DMS53 treated with DMSO at 0.1 percent for 48 hours (cell line): ENCODE results near the gene SNX6.
"Not testable (repeated sequence)": the region's sequence is repeated elsewhere in the genome, so short reads cannot be mapped to it uniquely, and the experiment has no call there.

Source experiments
- DNase-seq: peaks from one replicate; lab custom pipeline; 2025; ENCODE audit not compliant: unreplicated experiment; lab: John Stamatoyannopoulos, UW

The SNX6 gene

GRCh38 chr14:34629657-34630529 is at the start of gene SNX6:
TSS of gene SNX6 (minus strand) at chr14:34630148. CDS start at chr14:34630116, 32 bp downstream.
- DNase-seq, result peak; percentile 27

GRCh38 chr14:34678735-34679134 is 48.8 kb upstream of the SNX6 start:
- DNase-seq, result no peak

GRCh38 chr14:34678306-34678705 is 48.4 kb upstream of the SNX6 start:
- DNase-seq, result no peak

GRCh38 chr14:34676516-34677211 is 46.7 kb upstream of the SNX6 start:
- peak; percentile 41 for DNase-seq

GRCh38 chr14:34673702-34674101 is 43.8 kb upstream of the SNX6 start:
- DNase-seq, result no peak

GRCh38 chr14:34671716-34672115 is 41.8 kb upstream of the SNX6 start:
- no peak for DNase-seq

- no peak for DNase-seq
Measured at GRCh38 chr14:34668111-34668510, 38.2 kb upstream of the SNX6 start.

GRCh38 chr14:34667007-34667406 is 37.1 kb upstream of the SNX6 start:
- DNase-seq, result no peak

- no peak for DNase-seq
Measured at GRCh38 chr14:34665785-34666435, 36.0 kb upstream of the SNX6 start.

- no peak for DNase-seq
Measured at GRCh38 chr14:34662561-34663088, 32.7 kb upstream of the SNX6 start.

GRCh38 chr14:34660796-34661195 is 30.8 kb upstream of the SNX6 start:
- no peak for DNase-seq

- DNase-seq, result no peak
Measured at GRCh38 chr14:34655959-34656358, 26.0 kb upstream of the SNX6 start.

GRCh38 chr14:34653073-34653472 is 23.1 kb upstream of the SNX6 start:
- DNase-seq, result not testable (repeated sequence)

- DNase-seq, result not testable (repeated sequence)
Measured at GRCh38 chr14:34652348-34652747, 22.4 kb upstream of the SNX6 start.

GRCh38 chr14:34650786-34651584 is 21.0 kb upstream of the SNX6 start:
- DNase-seq, result no peak

- not testable (repeated sequence) for DNase-seq
Measured at GRCh38 chr14:34650006-34650405, 20.1 kb upstream of the SNX6 start.

GRCh38 chr14:34649344-34649743 is 19.4 kb upstream of the SNX6 start:
- DNase-seq, result no peak

GRCh38 chr14:34646570-34647255 is 16.8 kb upstream of the SNX6 start:
- no peak for DNase-seq

GRCh38 chr14:34643361-34643760 is 13.4 kb upstream of the SNX6 start:
- no peak for DNase-seq

- DNase-seq, result no peak
Measured at GRCh38 chr14:34642595-34642994, 12.6 kb upstream of the SNX6 start.
